GM10266 (cell line): ENCODE results near the gene PIGL.
"Not testable (repeated sequence)": the region's sequence is repeated elsewhere in the genome, so short reads cannot be mapped to it uniquely, and the experiment has no call there.

Experiments
- DNase-seq: peaks from one replicate; pipeline ENCODE4 v3.0.0; 2012; ENCODE audit errors: extremely low spot score
- TF ChIP-seq, protein P1 (sequence below): IDR thresholded peaks from 2 replicates; pipeline ENCODE4 v1.5.1; 2012; ENCODE audit warnings: mild to moderate bottlenecking, low read depth; ENCODE audit not compliant: control insufficient read depth, insufficient read depth; ENCODE audit errors: missing control alignments

PIGL gene

DNA sequence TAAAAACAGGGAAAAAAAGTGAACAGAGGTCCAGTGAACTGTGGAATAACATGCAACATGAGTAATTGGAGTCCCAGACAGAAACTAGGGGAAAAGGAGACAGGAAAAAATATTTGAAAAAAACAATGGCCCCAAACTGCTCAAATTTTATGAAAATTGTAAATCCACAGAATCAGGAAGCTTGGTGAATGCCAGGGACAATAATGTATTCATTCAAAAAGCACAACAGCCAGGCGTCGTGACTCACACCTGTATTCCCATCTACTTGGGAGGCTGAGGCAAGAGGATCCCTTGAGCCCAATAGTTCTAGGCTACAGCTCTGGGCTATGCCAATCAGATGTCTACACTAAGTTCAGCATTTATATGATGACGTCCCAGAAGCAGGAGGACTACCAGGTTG lies 25.4 kb upstream of the PIGL start:
- TF ChIP-seq, protein P1, sequence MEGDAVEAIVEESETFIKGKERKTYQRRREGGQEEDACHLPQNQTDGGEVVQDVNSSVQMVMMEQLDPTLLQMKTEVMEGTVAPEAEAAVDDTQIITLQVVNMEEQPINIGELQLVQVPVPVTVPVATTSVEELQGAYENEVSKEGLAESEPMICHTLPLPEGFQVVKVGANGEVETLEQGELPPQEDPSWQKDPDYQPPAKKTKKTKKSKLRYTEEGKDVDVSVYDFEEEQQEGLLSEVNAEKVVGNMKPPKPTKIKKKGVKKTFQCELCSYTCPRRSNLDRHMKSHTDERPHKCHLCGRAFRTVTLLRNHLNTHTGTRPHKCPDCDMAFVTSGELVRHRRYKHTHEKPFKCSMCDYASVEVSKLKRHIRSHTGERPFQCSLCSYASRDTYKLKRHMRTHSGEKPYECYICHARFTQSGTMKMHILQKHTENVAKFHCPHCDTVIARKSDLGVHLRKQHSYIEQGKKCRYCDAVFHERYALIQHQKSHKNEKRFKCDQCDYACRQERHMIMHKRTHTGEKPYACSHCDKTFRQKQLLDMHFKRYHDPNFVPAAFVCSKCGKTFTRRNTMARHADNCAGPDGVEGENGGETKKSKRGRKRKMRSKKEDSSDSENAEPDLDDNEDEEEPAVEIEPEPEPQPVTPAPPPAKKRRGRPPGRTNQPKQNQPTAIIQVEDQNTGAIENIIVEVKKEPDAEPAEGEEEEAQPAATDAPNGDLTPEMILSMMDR: no peak

DNA sequence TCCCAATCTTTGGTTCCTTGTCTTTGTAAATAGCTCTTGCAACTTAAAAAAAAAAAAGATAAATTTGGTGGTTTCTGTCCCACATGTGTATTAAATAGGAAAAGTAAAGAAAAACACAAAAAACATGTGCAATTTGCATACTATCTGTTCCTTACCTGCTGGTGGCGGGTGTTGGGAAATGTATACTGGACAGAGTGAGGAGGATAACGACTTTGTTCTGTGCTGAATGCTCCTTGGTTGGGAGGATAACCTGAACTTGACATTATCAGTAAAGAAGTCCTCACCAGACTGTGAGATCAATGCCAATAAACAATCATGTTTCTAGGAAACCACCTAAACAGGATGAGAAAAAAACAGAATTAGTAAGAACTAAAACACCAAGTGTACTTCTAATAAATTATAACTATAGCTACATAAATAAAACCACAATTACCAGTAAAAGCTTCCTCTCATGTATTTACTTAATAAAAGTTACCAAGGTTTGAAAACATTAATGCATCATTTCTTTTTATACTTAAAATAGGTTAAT lies 22.6 kb upstream of the PIGL start:
- not testable (repeated sequence) for DNase-seq

More for the DNA sequence above, 25.4 kb upstream of the PIGL start:
- DNase-seq: no peak

- no peak for DNase-seq
- TF ChIP-seq, protein P1: no peak
These were observed 19.7 kb upstream of the PIGL start for GRCh38 chr17:16197276-16197675.

DNA sequence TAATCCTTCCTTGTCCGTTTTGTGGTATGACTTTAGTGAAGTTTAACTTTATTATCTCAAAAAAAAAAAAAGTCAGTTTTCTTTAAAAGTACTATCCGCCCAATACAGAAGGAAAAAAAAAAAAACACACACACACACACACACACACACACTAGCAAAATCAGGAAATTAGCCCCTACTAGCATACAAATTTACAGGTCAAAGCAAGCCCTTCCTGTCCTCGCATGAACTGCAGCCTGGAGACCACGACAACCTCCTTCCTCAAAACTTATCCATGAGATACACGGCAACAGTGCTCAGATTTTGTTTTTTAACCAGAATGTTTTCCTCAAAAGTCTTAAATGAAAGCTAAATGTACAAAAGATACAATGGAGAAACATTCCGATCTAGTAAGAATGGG lies 17.9 kb upstream of the PIGL start:
- TF ChIP-seq, protein P1: no peak
- no peak for DNase-seq

DNA sequence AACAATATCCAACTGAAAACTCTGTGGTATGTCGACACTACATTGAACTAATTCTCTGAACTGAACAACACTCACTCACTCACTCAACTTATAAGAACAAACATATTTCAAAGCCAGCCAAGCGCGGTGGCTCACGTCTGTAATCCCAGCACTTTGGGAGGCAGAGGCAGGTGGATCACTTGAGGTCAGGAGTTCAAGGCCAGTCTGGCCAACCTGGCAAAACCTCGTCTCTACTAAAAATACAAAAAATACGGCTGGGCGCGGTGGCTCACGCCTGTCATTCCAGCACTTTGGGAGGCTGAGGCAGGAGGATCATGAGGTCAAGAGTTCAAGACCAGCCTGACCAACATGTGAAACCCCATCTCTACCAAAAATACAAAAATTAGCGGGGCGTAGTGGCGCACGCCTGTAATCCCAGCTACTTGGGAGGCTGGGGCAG lies 15.3 kb upstream of the PIGL start:
- DNase-seq: not testable (repeated sequence)

DNA sequence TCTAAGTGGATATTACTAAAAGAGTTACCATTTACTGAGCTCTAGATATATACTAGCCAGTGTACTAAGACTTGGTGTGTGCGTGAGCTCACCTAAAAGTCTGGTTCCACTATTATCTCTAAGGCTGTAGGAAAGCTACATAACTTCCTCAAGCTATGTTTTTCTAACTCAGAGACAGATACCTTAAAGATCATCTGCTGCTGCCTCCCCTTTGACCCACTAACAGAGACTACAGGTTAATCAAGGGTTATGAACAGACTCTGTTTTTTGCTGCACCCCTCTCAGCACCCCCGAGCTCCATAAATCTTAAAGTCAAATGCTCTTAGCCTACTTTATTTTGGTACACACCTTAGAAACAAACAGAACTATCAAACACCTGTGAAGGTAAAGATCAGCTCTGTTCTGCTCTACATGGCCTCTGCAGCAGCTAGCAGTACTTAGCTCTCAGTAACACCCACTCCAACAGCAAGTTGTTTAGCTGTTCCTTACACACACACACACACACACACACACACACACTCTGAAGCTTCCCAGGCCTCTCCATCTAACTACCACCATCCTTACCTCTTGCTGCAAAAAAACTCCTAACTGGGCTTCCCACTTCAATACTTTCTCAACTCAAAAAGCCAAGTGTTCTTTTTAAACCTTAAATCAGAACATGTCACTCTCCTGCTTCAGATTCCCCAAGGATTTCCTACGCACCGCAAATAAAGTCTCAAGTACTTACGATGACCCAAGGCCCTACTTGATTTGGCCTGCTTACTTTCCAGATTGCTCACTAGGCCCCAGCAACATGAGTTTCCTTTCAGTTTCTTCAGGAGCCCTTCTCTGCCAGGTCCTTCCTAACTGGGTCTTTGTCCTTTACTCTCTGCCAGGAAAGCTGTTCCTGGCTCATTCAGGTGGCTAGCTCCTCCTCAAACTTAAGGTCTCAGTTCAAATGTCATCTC lies 14.2 kb upstream of the PIGL start:
- DNase-seq: not testable (repeated sequence)

GRCh38 chr17:16204763-16205162 lies 12.2 kb upstream of the PIGL start:
- DNase-seq: not testable (repeated sequence)

- TF ChIP-seq, protein P1: no peak
- DNase-seq: no peak
These were observed 5.4 kb upstream of the PIGL start for GRCh38 chr17:16211590-16211989.

DNA sequence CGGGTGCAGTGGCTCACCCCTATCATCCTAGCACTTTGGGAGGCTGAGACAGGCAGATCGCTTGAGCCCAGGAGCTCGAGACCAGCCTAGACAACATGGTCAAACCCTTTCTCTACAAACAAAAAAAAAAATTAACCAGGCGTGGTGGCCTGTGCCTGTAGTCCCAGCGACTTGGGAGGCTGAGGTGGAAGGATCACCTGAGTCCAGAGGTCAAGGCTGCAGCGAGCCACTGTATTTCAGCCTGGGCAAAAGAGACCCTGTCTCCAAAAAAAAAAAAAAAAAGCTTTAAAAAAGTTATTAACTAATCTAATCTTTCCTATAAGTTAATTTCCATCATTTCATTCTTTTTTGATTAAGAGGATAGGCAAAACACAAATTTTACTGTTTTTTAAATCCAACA lies 4.2 kb upstream of the PIGL start:
- TF ChIP-seq, protein P1: no peak
- DNase-seq: no peak
